Hindlimb muscle (tissue), 1 donor: Measurements from ENCODE around the gene TAB2. TPM values are rescaled to one million over a fixed set of nuclear protein-coding genes. Genes with fewer than 3 reads are reported as not detected.

Experiments
- polyA plus RNA-seq: library from polyadenylated mRNA; unstranded; fragments of 120-200 nt; gene quantifications from one replicate; pipeline ENCODE4 v1.2.1, GENCODE V29; 2013; ENCODE audit not compliant: insufficient read length

TAB2 gene
- polyA plus RNA-seq, 1 donor, result 57.7 TPM

Other genes with a start within 250 kb of the TAB2 start
- gene SUMO4, start 82.5 kb downstream of the TAB2 start, polyA plus RNA-seq, result 0.52 TPM
- 0.46 TPM for gene ZC3H12D, start 167.3 kb downstream of the TAB2 start, polyA plus RNA-seq
- gene PPIL4, start 228.3 kb downstream of the TAB2 start, polyA plus RNA-seq, result 26.8 TPM
- 45.7 TPM for gene GINM1, start 248.7 kb downstream of the TAB2 start, polyA plus RNA-seq